ENCODE results near the gene MSI2.

DNA sequence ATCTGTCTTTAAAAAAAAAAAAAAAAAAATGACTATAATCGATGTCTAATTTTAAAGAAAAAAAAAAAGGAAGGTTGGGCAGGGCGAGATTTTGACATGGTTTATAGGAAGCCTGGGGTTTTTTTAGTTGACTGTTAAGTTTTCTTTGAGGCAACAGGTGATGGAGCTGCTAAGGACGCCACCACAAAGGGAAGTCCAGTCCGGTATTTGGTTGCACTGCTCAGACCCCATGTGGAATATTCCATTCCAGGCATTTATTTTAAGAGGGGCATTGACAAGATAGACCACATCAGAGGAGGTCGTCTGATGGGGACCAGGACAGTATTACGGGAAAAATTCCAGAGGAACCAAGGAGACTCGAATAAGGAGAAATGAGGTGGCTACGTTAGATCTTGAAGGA lies 320.4 kb downstream of the MSI2 start:
- TF ChIP-seq ZNF274 (IDR thresholded peaks at IDR 0.05; ENCODE audit: low read depth, low read length) (no peak), SUZ12 (IDR thresholded peaks at IDR 0.05; ENCODE audit: extremely low read depth, insufficient read depth, insufficient read length) (no peak)
